GM21367 (cell line): ENCODE measurements around the gene ACTR1A.

ENCODE experiments used
- ATAC-seq: cut with Tn5 transposase; IDR thresholded peaks from one replicate; pipeline ENCODE4 v1.9.1; 2021; ENCODE audit not compliant: unreplicated experiment

Gene ACTR1A

GRCh38 chr10:102485093-102485784, 17.3 kb downstream of the ACTR1A start:
- ATAC-seq = no peak

DNA sequence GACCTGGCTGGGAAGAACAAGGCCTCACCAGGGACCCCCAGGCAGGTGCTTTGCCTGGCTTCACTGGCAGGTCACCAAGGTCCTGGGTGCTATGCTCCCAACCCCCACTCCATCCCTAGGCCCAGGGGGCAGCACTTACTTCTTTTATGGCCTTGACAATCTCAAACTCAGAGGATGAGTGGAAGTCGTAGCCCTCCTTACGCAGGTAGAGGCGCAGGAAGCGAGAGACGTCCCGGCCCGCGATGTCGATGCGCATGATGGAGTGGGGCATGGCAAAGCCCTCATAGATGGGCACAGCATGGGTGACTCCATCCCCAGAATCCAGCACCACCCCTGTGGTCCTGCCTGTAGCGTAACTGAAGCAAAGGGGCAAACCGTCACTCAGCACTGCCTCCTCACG, 18.5 kb downstream of the ACTR1A start:
- ATAC-seq = no peak

DNA sequence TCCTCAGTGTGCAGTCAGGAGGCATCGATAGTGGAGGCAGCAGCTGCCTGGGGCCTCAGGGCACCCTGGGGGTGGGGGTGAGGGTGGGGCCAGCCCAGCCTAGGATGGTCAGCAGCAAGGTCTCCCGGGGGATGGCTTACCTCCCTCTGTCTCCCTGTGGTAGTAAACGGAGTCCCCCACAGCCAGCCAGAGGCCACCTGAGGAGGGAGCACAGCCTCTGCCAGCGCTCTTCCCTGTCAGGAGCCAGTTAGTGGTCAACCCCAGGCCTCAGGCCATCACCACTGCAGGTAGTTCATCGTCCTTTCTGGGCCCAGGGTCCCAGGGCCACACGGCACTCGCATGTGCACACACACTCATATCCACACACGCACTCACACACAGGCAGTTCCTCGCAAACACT, 22.1 kb downstream of the ACTR1A start:
- ATAC-seq = no peak

- no peak for ATAC-seq
These were observed 22.9 kb downstream of the ACTR1A start for GRCh38 chr10:102479651-102480050.

GRCh38 chr10:102476466-102477141, 25.9 kb downstream of the ACTR1A start:
- no peak for ATAC-seq

- ATAC-seq = no peak
These were observed 27.0 kb downstream of the ACTR1A start for GRCh38 chr10:102475451-102476040.

DNA sequence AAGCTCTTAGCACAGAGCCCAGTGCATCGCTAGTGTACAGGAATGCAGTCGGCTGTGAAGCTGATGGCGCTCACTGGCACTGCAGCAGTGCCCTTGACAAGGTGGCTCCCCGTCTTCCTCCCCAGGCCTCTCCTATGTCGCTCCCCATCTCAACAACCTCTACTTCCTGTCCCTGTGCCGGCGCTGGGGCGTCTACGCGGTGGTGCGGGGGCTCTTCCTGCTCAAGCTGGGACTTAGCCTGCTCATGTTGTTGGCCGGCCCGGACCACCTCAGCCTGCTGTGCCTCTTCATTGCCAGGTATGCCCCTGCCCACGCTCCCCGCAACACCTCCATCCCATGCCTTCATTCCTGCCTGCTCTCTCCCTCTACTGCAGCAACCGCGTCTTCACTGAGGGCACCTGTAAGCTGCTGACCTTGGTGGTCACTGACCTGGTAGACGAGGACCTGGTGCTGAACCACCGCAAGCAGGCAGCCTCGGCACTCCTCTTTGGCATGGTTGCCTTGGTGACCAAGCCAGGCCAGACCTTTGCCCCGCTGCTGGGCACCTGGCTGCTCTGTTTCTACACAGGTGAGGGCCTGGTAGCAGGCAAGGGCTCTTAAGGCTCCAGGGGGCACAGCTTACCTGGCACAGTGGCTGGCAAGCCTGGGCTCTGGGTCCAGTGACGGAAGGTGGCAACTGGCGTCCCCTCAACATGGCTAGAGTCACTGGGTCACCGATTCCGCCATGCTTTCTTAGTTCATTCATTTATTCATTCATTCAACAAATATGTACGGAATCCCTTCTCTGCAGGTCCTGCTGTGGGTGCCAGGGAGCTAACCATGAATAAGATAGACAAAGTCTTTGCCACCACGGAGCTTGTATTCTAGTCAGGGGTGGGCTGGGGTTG, 28.8 kb downstream of the ACTR1A start:
- no peak for ATAC-seq

DNA sequence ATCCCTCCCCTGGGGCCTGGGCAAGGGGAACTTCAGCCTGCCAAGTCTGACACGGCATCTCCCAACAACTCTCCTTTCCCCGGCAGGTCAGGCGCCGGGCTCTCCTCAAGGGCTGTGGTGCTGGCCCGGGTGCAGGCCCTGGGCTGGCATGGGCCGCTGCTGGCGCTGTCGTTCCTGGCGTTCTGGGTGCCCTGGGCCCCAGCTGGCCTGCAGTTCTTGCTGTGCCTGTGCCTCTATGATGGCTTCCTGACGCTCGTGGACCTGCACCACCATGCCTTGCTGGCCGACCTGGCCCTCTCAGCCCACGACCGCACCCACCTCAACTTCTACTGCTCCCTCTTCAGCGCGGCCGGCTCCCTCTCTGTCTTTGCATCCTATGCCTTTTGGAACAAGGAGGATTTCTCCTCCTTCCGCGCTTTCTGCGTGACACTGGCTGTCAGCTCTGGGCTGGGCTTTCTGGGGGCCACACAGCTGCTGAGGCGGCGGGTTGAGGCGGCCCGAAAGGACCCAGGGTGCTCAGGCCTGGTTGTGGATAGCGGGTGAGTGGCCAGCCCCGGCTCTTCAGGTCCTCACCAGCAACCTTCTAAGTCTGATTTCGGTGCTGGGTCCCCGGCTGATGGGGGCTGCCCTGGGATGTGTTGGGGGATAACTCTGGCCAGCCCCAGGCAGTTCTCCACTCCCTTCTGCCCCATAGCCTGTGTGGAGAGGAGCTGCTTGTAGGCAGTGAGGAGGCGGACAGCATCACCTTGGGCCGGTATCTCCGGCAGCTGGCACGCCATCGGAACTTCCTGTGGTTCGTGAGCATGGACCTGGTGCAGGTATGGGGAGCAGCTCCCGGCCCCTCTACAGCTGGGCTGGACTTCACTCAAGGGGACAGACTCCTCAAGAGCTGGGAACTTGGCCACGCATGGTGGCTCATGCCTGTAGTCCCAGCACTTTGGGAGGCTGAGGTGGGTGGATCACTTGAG, 31.6 kb downstream of the ACTR1A start:
- no peak for ATAC-seq

DNA sequence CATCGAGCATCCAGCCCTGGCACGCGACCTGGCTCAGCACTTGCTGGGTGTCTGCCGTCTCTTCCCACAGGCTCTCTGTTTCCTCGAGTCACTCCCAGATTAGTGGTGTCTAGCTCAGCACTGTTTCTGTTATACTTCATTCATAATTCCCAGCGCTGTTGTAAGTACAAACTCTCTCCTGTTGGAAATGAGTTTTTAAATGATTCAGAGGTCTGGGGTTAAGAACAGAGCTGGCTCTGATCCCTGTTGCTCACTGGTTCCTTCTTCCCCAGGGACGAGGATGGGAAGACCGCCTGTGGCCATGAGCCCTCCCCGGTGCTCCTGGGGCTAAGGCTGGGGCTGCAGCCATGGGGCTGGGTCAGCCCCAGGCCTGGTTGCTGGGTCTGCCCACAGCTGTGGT, 33.8 kb downstream of the ACTR1A start:
- ATAC-seq = no peak

DNA sequence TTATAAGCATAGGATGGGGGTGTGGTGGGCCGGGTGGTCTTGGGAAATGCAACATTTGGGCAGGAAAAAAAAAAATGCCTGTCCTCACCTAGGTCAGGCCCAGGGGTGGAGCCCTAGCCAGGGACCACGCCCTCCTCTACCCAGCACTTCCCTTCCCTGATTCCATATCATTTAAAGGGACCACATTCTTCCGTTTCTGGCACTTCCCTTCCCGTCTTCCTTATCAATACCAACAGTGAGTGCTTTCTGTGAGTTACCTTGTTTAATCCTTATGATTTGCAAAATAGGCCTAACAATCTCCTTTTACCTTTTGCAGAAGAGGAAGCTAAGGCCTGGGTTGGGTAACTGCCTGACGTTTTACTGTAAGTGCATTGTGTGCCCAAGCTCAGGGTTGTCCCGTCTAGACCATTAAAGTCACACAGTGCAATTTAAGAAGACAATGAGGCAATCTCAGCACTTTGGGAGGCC, 34.5 kb downstream of the ACTR1A start:
- no peak for ATAC-seq

DNA sequence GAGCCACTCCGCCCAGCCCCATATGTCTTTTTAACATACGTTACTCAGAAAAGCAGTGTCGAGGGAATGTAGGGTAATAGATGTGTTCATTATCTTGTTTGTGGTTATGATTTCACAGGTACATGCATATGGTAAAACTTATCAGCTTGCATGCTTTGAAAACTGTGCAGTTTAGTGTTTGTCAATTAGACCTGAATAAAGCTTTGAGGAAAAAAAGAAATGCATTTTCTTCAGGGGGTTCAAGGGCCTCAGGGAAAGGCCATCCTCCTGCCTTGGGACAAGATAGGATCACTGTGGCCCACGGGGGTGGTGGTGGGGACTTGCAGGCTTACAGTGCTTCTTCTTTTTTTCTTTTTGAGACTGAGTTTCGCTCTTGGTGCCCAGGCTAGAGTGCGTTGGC, 35.2 kb downstream of the ACTR1A start:
- ATAC-seq = no peak

- no peak for ATAC-seq
These were observed 37.0 kb downstream of the ACTR1A start for GRCh38 chr10:102465466-102465865.

DNA sequence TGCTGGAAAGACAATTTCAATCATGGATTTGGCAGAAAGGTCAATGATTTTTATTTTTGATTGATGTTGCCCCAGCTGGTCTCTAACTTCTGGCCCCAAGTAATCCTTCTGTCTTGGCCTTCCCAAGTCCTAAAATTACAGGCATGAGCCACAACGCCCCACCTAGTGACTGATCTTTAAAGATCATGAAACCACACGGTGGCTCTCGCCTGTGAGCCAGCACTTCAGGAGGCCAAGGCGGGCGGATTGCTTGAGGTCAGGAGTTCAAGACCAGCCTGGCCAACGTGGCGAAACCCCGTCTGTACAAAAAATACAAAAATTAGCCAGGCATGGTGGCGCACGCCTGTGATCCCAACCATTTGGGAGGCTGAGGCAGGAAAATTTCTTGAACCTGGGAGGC, 38.5 kb downstream of the ACTR1A start:
- no peak for ATAC-seq

DNA sequence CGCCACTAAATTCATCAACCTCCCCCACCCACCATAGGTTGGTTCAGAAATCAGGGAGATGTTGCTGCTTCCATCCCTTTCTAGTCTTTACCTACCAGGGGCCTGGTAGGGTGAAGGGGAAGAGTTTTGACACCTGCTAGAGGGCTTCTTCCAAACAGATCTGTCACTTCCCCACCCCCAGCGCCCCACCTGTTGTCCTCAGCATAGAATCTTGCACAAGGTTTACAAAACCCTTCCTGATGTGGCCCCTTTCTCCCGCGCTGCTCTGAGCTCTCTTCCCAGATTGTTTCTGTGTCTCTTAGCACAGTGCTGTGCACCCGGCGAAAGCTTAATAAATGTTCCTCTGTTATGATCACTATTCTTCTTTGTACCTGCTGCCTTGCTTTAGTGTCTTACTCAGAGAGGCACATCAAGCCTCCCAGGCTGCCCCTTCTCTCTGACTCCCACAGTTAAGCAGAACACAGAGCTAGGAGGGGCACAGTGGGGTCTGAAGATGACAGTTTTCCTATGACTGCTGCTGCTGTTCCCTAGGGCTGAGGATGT, 39.9 kb downstream of the ACTR1A start:
- no peak for ATAC-seq

- ATAC-seq = peak; percentile 80
These were observed 41.1 kb downstream of the ACTR1A start for GRCh38 chr10:102461187-102462054.

DNA sequence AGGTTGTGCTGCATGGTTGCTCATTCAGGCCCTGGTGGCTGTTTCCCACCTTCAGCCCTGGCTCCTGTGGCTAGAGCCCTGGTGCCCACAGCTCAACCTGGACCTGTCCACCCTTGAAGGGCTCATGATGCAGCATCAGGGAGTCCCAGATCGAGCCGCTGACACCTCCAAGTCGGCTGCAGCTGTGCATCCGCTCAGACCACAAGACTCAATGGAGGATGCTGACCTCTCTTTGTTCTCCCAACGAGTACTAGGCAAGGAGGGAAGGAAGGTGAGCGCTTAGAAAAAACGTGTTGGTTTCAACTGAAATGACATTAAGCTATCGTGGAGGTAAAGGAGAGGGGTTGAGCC, 41.7 kb downstream of the ACTR1A start:
- peak; percentile 6 for ATAC-seq

DNA sequence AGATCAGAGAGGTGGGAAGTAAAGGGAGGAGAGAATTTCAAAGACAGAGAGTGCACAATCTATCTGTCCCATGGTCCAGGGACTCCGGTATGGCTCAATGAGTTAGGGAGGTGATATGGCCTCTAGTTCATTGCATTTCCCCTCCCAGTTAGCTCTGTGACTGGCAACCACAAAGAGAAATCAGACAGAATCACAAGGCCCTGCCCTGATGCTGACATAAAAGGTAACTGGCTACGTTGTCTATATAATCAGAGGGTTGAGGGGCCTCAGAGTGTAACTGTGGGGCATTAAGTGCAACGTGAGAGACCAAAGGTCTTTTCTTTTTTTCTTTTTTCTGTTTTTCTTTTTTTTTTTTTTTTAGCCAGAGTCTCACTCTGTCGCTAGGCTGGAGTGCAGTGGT, 43.9 kb downstream of the ACTR1A start:
- no peak for ATAC-seq

DNA sequence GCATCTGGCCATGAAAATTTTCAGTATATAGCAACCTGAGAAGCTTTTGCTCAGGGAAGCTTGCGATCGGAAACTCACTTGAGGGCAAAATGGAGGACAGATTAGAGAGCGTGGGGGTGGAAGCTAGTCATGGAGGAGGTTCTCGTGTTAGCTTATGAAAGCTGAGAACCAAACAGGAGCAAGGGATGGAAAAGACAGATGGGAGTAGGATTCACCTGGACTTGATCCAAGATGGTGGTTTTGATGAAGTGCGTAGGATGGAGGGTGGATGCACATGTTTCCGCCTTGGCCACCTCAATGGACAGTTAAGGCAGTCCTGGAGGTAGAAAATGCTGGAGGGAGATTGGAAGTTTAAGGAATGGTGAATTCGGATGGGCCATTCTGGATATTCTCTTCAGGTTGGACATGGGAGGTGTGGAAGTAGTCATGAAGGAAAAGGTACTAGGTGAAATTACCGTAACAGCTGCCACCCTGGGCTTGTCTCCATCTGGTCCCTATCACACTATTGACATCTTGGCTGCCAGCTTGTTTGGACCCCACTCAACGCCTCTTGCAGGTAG, 44.8 kb downstream of the ACTR1A start:
- ATAC-seq = no peak
